GM15510 (cell line): ENCODE measurements around the gene MESD.

Experiments used
- POLR2A ChIP-seq: IDR thresholded peaks from 3 replicates; pipeline ENCODE4 v1.6.1; 2011; ENCODE audit warnings: borderline replicate concordance; ENCODE audit not compliant: insufficient read length; ENCODE audit errors: extremely low read depth

Gene MESD

DNA sequence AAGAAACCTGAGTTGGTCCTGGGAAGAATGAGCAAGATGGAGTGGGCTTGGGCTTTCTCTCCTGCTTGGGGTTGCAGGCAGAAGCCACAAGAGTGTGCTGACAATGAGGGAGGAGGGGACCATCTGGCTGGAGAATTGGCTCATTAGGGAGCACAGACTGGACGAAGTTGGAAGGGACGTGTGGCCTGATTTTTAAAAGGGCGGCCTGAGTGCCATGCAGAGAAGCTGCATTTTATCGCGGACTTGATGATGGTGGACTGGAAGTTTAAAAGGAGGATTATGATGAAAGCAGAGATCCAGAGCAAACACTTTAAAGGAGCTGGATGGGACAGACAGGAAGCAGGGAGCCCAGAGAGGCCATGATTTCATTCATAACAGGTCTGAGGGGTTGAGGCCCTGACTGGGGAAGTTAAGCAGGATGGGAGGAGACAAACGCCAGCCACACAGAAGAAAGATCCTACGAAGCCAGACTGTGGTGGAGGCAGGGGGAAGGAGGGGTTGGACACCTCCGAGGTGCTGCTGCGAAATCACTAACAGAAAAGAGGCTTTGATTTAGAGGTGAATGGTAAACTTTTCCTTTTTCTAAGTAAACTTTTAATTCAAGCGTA, 34.8 kb upstream of the MESD start:
- no peak for TF ChIP-seq POLR2A

GRCh38 chr15:81023483-81024264, 34.1 kb upstream of the MESD start:
- TF ChIP-seq POLR2A = peak; percentile 28

DNA sequence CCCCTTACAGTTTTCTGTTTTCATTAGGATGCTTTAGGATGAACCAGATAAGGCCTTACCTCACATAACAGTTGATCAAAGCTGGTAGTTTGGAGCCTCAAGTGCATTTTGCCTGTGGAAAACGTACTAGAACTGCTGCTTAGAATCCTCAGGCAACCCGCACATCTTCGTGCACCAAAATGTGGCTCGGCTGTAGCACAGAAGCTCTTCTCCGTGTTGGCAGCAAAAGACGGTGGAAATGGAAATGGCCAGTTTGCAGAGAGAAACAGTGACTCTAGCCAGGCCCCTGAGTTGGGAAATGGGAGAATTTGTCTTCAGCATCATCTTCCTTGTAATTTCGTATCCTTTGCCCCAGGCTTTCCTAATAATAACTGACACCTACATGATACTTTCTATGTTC, 31.7 kb upstream of the MESD start:
- TF ChIP-seq POLR2A = no peak

DNA sequence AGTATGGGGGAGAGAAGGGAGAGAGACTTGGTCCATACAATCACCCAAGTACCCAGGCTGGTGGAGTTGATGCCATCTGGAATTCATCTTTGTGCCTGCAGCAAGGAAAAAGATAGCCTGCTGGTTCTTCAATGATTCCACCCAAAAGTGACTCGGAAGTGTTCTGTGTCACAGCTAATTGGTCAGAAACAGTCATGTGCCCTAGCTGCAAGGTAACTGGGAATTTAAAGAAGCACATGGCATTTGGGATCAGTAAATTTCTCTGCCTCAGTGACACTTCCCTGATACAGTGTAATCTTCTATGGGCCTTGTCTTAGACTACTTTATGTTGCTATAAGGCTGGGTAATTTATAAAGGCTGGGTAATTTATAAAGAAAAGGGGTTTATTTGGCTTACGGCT, 28.6 kb upstream of the MESD start:
- no peak for TF ChIP-seq POLR2A

- TF ChIP-seq POLR2A = no peak
Observed at GRCh38 chr15:81016489-81017068, 27.0 kb upstream of the MESD start.

GRCh38 chr15:81015621-81016488, 26.2 kb upstream of the MESD start:
- TF ChIP-seq POLR2A = no peak

DNA sequence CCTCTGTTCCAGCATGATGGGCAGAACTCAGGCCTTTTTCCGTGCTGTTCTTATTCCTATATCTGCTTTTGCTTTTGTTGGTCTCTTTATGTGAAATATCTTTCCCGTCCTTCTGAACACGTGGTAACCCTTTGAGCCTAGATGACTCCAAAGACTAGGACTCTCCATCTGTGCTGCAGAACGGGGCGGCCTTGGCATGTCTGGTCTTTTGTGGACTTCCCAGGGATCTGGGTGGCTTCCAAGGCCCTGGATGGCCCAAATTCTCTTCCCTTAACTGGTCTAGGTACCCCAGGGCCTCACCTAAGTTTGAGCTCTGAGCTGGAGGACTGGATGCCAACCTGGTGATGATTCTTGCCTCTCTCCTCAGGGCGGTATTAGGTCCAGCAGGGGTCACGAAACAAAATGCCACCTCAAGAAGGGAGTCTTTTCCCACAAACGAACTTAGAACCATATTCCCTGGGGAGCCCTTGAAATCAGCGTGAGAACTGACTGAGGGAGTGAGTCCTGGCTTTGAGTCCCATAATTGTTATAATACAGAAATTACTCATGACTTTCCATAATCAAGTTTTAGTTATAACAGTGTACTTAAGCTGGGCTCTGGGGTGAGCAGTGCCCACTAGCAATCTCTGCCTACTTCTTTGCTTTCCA, 25.0 kb upstream of the MESD start:
- no peak for TF ChIP-seq POLR2A

DNA sequence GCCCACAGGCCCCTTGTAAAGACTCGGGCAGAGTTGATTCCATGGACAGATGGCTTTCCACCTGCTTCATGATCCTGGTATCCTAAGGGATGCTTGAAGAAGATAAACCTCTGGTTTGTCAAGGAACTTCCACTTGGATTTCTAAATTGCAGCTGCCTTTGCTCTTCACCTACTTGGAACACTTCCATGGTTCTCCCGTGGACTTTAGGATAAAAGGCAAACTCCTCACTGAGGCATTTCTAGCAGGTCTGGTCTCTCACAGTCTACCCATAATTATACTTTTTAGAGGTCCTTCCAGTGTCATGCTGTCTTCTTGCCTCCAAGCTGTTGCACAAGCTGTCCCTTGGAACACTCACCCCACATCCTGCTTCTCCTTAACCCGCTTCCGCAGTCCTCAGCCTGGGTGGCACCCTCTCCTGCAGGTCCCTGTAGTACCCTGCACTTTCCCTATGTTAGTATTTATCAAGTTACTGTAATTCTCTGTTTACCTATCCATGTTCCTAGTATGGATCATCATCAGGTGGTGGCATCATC, 23.8 kb upstream of the MESD start:
- TF ChIP-seq POLR2A = no peak

GRCh38 chr15:81012588-81012987, 23.0 kb upstream of the MESD start:
- TF ChIP-seq POLR2A = no peak

DNA sequence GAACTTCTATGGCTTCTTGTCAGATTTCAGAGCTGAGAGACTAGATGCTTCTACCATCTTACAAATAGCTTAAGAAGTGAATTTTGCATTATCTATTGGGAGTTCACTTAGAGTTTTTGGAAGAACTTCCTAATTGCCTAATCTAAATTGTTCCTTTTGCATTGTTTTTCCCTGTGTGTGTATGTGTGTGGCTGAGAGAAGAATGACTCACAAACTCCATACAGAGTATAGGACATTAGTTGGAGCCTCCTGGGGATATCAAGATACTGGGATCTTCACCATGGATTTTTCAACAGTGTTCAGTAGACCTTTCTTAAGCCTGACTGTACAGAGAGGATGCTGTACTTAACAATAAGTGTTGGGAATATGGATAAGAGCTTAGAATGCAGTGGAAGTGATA, 22.0 kb upstream of the MESD start:
- no peak for TF ChIP-seq POLR2A

- TF ChIP-seq POLR2A = no peak
Observed at GRCh38 chr15:81010086-81010485, 20.5 kb upstream of the MESD start.

GRCh38 chr15:81008312-81008711, 18.7 kb upstream of the MESD start:
- no peak for TF ChIP-seq POLR2A

- TF ChIP-seq POLR2A = no peak
Observed at GRCh38 chr15:81007428-81008064, 17.9 kb upstream of the MESD start.

GRCh38 chr15:81006124-81006523, 16.5 kb upstream of the MESD start:
- TF ChIP-seq POLR2A = no peak

DNA sequence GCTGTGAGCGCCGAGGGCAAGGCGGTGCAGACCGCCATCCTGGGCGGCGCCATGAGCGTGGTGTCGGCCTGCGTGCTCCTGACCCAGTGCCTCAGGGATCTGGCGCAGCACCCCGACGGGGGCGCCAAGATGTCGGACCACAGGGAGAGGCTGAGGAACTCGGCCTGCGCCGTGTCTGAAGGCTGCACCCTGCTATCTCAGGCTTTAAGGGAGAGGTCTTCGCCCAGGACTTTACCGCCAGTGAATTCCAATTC, 13.4 kb upstream of the MESD start:
- TF ChIP-seq POLR2A = no peak
